GM19463 (cell line): ENCODE results near the gene PLD4.
"Not testable (repeated sequence)": the region's sequence is repeated elsewhere in the genome, so short reads cannot be mapped to it uniquely, and the experiment has no call there.

Experiments
- ATAC-seq: cut with Tn5 transposase; IDR thresholded peaks from one replicate; pipeline ENCODE4 v1.9.1; 2021; ENCODE audit warnings: mild to moderate bottlenecking, moderate library complexity; ENCODE audit not compliant: unreplicated experiment

PLD4 gene, protein sequence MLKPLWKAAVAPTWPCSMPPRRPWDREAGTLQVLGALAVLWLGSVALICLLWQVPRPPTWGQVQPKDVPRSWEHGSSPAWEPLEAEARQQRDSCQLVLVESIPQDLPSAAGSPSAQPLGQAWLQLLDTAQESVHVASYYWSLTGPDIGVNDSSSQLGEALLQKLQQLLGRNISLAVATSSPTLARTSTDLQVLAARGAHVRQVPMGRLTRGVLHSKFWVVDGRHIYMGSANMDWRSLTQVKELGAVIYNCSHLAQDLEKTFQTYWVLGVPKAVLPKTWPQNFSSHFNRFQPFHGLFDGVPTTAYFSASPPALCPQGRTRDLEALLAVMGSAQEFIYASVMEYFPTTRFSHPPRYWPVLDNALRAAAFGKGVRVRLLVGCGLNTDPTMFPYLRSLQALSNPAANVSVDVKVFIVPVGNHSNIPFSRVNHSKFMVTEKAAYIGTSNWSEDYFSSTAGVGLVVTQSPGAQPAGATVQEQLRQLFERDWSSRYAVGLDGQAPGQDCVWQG

DNA sequence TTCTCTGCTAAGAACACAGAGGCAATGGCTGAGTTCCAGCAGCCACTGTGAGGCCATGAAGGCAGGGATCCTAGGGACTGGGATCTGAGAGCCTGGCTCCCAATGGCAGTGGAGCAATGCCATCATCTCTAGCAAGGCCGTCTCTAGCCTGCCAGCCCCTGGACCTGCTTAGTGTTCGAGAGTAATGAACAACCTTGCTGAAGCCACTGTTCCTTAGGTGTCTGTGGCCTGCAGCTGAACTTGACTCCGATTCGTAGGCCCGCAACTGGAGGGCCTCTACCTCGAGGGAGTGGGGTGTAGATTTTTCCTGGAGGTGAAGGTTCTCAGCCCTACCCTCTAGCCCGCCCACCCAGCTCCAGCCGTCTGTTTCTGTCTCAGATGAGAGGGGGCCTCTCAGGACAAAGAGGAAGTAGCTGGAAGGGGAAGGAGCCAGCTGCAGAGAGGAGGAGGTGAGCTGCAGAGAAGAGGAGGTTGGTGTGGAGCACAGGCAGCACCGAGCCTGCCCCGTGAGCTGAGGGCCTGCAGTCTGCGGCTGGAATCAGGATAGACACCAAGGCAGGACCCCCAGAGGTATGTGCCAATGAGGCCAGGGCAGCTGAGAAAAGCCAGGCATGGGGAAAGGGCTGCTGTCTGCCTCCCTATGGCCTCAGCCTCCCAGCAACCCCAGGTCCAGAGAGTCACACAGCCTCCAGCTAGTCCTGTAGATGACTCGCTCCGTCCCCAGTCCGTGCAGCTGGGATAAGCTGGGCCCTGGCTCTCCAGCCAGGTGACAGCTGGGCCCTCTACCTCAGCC, at the start of gene PLD4:
Gene PLD4 (plus strand): TSS at position 459 of the 793 bp plus-strand sequence. CDS start 2,262 bp downstream, outside the sequence.
- no peak for ATAC-seq

DNA sequence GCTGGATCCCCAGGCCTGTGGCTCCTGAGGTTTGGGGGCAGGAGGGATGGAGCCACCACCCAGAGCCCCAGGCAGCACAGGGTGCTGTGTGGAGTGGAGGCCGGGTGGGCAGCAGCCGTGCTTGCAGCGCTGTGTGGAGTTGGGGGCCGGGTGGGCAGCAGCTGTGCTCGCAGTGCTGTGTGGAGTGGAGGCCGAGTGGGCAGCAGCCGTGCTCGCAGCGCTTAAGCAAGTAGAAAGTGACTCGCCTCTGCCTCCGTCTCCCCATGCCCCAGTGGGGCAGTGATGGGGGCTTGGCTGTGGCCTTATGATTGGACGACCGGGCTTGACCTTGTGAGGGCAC, 49.3 kb upstream of the PLD4 start:
- no peak for ATAC-seq

DNA sequence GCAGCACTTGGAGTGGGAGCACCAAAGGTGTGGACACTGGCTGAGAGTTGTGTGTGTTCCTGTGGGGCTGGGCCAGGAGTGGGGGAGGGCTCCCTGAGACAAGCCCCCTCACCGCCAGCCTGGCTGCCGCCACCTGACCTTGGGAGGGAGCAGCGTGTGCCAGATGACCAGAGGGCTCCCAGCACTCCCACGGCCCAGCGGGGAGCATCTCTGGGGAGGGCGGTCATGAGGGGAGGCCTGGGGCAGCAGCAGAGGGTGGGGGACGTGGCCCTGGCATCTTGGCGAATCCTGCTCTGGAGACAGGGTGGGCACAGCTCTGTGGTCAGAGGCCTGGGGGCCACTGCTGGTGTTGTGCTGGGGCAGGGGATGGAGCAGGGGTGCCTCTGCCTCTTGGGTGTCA, 48.9 kb upstream of the PLD4 start:
- ATAC-seq: no peak

DNA sequence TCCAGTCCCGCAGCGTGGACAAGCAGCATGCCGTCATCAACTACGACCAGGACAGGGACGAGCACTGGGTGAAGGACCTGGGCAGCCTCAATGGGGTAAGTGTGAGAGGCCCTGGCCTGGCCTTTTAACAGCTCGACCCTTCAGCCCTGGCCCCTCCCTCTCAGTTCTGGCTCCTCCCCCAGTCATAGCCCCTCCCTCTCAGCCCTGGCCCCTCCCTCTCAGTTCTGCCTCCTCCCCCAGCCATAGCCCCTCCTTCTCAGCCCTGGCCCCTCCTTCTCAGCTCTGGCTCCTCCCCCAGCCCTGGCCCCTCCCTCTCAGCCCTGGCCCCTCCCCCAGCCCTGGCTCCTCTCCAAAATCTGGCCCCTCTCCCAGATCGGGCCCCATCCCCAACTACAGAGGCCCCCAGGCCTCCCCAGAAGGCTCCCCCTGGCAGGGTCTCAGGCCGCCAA, 48.4 kb upstream of the PLD4 start:
- ATAC-seq: no peak

DNA sequence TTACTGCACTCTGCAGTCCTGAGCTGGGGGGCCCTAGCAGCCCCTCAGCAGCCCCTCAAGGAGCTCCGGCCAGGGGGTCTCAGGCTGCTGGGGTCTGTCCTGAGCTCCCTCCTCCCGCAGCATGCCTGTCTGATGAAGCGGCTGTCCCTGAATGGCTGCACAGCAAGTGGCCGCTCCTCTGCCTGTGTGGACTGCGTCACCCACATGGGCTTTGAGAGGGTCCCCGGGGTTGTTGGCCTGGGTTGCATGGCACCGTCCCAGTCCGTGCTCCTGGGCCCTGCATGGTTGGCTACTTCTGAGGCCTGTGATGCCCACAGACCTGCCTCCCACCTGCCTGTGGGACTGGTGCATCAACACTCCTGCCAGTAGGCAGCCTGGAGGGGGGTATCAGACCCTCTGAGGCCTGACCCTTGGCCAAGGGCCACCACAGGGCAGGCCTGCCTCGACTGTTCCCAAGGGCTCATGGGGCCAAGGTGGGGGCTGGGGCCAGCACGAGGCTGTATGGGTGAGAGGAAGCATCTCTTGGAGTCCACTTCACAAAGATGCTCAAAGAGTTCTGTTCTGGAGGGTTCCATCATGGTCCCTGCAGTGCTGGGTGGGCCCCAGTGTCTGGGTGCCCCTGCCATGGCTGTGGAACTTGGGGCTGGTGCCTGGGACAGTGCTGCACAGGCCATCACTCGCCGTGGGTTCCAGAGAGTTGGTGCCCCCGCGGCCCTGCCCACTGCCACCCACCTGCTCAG, 47.4 kb upstream of the PLD4 start:
- no peak for ATAC-seq

DNA sequence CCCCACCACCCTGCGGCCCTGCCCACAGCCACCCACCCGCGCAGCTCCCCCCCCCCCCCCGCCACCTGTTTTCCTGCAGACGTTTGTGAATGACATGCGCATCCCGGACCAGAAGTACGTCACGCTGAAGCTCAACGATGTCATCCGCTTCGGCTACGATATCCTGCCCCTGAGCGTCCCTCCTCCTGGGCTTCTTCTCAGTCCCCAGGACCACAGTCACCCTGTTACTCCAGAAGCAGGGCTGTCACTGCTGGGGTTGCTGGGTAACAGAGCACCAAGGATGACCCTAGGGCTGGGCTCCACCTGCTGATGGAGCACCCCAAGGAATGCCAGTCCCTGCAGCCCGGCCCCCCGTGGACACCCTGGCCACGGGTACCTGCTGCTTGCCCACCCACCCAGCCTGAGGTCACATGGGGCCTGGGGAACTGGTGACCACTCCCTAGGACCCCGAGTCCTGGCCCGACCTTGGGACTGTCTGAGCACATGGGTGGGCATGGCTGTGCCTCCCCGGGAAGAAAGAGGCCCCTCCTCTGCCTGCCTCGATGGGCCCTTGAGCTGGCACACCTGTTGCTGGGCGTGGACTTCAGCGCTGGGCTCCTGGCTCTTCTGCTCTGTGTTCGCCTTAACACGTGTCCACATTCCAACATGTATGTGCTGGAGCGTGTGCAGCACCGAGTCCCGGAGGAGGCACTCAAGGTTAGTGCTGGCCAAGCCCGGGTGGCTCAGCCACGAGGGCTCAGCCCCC, 46.7 kb upstream of the PLD4 start:
- ATAC-seq: no peak

DNA sequence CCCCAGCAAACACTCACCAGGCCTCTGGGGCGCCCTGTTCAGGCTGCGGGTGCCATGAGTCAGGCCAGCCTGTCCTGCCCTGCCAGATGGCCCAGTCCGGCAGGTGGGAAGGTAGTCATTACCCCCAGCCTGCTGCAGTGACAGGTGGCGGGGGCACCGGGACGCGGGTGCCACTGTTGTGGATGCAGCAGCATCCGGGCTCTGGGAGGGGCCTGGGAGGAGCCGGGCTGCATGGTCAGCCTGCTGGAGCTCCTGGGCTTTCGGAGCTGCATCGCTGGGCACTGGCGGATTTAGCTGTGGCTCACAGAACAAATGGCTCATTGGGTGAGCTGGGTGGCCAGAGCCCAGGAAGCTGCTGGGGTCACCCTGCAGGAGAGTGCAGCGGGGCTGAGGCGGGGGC, 46.1 kb upstream of the PLD4 start:
- ATAC-seq: no peak

DNA sequence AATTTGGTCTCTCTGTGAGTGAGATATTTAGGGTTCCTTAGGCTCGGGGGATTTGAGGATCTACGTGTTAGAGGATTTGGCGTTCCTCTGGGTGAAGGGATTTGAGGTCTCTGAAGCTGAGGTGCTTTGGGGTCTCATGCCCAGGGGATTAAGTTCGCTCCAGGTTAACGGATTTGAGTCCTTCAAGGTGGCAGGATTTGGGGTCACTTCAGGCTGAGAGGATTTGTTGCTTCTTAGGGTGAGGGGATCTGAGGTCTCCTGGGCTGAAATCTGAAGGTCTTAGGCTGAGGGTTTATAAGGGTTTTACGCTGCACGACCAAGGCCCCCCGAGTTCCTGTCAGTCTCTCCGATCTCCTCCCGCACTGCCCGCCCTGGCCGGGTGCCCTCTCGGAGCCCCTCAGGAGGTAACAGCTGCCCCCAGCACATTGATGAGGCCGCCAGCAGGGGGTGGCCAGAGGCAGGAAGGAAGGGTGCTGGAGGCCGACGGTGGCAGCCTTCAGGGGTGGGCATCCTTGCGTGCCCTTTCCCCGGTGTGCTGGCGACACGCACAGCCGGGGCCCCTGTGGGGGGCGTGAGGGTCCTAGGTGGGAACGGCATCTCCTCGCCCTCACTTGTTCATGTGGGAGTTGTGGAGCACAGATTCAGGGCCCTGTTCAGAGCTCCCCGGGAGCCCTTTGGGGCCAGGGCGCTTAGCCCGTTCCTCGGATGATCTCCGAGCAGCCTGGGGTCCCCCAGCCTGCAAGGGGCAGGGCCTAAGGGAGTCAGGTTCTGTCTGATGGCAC, 45.3 kb upstream of the PLD4 start:
- no peak for ATAC-seq

DNA sequence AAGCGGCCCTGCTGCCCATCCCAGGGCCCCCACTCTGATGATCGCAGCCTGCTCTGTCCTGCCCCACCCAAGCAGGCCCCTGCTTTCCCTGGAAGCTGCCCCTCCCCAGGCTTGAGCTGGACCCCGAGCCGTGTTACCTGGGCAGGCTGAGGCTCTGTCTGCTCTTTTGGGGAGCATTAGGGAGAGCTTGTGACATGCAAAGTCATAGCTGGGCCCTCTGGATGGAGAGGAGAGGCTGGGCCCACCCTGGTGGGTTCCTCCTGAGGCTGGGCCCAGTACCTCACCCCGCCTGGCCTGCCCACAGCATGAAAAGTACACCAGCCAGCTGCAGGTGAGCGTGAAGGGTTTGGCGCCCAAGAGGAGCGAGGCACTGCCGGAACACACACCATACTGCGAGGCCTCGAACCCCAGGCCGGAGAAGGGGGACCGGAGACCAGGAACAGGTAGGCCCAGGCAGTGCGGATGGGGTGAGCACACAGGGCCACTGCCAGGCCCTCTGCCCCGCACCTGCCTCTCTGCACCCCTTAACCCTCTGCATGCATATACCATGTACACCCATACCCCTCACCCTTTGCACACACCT, 44.6 kb upstream of the PLD4 start:
- ATAC-seq: no peak

DNA sequence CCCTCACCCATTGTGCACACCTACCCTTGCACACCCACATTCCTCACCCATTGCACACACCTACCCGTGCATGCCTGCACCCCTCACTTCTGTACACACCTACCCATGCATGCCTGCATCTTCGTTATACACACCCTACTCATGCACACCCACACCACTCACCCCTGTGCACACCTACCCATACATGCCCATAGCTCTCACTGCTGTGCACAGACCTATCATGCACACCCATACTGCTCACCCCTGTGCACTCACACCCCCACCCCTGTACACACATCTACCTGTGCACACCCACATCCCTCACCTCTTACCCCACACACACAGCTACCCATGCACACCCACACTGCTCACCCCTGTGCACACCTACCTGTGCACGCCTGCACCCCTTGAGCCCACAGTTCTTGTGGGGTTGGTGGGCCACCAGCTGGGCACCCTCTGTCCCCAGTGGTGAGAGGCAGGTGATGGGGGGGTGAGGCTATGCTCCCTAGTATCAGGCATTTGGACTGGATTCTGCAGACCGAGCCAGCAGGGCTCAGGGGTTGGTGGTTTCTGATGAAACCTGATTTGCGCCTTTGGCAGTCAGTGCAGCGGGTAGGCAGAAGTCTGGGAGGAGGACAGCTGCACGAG, 44.0 kb upstream of the PLD4 start:
- ATAC-seq: no peak

DNA sequence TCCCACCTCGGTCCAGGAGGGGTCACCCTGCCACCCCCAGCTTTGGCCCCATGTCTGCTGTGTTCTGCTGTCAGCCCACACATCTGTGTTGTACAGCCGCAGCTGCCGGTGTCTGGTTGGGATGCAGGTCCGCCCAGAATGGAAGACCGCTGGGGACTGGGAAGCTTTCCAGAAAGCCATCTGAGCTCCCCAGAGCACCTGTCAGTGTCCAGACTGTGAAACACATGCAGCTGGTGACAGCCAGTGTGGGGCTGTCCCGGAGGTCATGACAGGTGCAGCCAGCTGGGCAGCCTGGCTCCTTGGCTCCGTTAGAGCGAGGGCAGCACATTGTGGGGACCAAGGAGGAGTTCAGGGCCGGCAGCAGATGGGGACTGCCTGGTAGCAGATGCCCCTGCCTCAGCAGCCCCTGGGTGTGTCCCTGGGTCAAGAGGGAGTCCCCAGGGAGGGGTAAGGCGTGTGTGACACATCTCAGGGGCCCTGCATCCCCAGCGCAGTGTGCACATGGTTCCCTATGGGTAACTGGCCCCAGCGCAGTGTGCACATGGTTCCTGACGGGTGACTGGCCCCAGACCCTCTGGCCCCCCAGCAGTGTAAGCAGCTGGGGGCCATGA, 43.2 kb upstream of the PLD4 start:
- no peak for ATAC-seq

DNA sequence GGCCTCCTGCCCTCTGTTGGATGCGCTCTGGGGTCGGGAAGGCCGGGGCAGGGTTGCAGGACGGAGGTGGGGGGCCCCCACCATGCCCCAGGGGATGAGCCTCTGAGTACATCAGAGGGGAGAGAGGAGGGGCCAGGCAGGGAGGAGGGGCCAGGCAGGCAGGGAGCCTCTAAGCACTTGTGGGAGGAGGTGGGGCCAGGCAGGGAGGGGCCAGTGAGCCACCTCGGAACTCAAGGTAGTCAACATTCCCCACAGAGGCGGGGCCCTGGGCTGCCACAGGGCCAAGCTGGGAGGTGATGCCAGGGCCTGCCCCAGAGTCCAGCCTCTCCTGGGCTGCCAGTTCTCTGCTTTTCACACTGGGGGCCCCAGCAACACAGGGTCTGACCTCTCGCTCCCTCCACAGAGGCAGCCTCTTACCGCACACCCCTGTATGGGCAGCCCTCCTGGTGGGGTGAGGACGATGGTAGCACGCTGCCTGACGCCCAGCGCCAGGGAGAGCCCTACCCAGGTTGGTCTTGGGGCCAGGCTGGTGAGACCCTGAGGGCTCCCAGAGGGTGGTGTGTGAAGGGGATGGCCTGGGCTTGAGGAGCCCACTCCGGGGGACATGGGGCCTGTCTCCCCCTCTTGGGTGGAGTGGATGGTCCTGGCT, 42.2 kb upstream of the PLD4 start:
- no peak for ATAC-seq

DNA sequence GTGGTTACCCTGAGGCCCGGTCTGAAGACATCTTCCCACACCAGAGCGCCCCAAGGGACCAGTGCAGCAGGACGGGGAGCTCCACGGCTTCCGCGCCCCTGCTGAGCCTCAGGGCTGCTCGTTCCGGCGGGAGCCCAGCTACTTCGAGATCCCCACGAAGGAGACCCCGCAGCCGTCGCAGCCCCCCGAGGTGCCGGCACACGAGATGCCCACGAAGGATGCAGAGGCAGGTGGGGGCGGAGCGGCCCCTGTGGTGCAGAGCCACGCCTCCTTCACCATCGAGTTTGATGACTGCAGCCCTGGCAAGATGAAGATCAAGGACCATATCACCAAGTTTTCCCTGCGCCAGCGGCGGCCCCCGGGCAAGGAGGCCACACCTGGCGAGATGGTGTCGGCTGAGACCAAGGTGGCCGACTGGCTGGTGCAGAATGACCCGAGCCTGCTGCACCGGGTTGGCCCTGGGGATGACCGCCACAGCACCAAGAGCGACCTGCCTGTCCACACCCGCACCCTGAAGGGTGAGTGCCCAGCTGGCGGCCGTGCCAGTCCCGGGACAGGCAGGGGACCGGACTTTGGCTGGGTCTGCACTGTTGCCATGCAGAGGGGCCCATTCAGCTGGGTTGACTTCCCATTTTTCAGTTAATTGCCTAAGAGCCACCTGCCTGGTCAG, 41.6 kb upstream of the PLD4 start:
- ATAC-seq: no peak

DNA sequence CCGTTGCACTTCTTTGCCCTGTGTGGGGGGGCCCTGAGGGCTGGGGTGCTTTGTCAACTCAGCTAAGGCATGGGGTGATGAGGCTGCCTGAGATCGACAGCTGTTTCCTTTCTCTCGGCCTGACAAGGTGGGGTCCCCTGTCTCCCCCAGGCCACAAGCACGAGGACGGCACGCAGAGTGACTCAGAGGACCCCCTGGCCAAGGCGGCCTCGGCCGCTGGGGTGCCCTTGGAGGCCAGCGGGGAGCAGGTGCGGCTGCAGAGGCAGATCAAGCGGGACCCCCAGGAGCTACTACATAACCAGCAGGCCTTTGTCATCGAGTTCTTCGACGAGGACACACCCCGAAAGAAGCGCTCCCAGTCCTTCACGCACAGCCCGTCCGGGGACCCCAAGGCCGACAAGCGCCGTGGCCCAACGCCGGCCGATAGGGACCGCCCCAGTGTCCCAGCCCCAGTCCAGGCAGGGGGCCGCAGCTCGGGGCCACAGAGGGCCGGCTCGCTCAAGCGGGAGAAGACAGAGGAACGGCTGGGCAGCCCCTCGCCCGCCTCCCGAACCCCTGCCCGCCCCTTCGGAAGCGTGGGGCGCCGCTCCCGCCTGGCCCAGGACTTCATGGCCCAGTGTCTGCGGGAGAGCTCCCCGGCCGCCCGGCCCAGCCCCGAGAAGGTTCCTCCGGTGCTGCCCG, 40.9 kb upstream of the PLD4 start:
- ATAC-seq: no peak

DNA sequence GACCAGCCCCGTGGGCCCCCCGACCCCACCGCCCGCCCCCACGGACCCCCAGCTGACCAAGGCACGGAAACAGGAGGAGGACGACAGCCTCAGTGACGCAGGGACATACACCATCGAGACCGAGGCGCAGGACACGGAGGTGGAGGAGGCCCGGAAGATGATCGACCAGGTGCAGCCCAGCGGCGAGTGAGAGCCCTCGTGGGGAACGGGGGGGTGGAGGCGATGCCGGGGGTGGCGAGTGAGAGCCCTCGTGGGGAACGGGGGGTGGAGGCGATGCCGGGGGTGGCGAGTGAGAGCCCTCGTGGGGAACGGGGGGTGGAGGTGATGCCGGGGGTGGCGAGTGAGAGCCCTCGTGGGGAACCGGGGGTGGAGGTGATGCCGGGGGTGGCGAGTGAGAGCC, 40.3 kb upstream of the PLD4 start:
- not testable (repeated sequence) for ATAC-seq

DNA sequence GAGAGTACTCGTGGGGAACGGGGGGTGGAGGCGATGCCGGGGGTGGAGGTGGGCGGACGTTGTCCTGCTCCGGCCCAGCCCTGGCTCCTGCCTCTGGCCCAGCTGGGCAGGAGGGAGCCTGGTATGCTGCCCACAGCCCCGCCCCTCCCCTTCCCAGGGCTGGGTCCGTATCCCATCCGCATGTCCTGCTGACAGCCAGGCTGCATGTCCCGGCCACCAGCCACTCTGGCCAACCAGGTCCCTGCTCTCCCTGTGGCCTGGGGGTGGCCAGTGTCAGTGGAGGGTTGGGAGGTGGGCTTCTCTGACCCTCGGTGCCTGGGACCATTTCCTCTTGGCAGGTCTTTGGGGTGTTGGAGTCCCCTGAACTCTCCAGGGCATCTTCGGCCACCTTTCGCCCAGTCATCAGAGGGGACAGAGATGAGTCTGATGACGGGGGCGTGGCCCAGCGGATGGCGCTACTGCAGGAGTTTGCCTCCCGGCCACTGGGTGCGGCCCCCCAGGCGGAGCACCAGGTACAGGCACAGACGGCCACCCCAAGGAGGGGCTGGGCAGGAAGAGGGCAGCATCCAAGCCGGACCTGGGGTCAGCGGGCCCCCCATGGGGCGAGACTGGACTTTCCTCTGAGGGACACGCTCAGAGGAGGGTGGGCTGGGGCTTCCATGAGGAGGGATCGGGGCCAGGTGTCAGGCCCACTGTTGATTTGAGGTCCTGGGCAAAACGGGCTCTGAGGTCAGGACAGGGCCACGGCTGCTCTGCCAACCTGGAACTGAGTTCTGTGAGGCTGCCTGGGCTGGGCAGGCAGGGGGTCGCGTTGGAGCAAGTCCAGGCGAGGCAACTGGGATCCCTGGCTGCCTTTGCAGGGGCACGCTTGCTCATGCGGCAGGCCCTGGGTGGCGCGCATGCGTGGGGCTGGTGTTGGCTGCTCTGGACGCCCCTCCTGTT, 39.4 kb upstream of the PLD4 start:
- ATAC-seq: no peak
